Sigmoid colon (tissue), 7 donors: ENCODE measurements around the gene MLPH. TPM values are rescaled to one million over a fixed set of nuclear protein-coding genes. Genes with fewer than 3 reads are reported as not detected.
A peak's percentile ranks its signal among the peaks of the same experiment; 100 is the strongest.
"Not testable (repeated sequence)": the region's sequence is repeated elsewhere in the genome, so short reads cannot be mapped to it uniquely, and the experiment has no call there.

Source experiments
- DNase-seq: peaks from one replicate; pipeline ENCODE4 v3.0.0-alpha.2; 2019
- H3K27ac ChIP-seq, 4 donors: fragments of 200-600 bp; sonication (generic); one replicate each; pipeline ENCODE4 v1.5.1; 2016 to 2019; ENCODE audit warnings: mild to moderate bottlenecking in 1 of 4
- H3K27me3 ChIP-seq, 3 donors: fragments of 200-600 bp; sonication (generic); one replicate each; pipeline ENCODE4 v1.5.1; 2019; ENCODE audit warnings: mild to moderate bottlenecking in 1 of 3
- H3K36me3 ChIP-seq, 4 donors: fragments of 200-600 bp; sonication (generic); one replicate each; pipeline ENCODE4 v1.5.1; 2016 to 2019
- H3K4me1 ChIP-seq, 4 donors: fragments of 200-600 bp; sonication (generic); one replicate each; pipeline ENCODE4 v1.5.1; 2017 to 2019
- H3K4me3 ChIP-seq, 4 donors: fragments of 200-600 bp; sonication (generic); one replicate each; pipeline ENCODE4 v1.5.1; 2017 to 2019; ENCODE audit warnings: mild to moderate bottlenecking in 2 of 4, moderate library complexity in 1 of 4
- H3K9me3 ChIP-seq, 4 donors: fragments of 200-600 bp in 3 of 4; sonication (generic) in 3 of 4; one replicate each; pipeline versions ENCODE4 v1.5.1 to v1.6.1; 2013 to 2019
- CTCF ChIP-seq, 4 experiments: fragments of 450-650 bp in 3 of 4; fragments of 200-600 bp in 1 of 4; IDR thresholded peaks; one replicate each; pipeline ENCODE4 v1.5.1; 2016 to 2019; ENCODE audit warnings: antibody characterized with exemption in 4 of 4, mild to moderate bottlenecking in 3 of 4, moderate library complexity in 2 of 4
- EP300 ChIP-seq, 4 donors: sonication (generic); formaldehyde crosslinking; IDR thresholded peaks; one replicate each; pipeline ENCODE4 v1.6.1; 2017; ENCODE audit warnings: antibody characterized with exemption in 4 of 4
- POLR2A ChIP-seq, 2 donors: fragments of 450-650 bp; IDR thresholded peaks; one replicate each; pipeline ENCODE4 v1.6.1; 2016; ENCODE audit warnings: antibody characterized with exemption in 2 of 2, mild to moderate bottlenecking in 2 of 2, moderate library complexity in 2 of 2
- POLR2AphosphoS5 ChIP-seq, 4 donors: sonication (generic); formaldehyde crosslinking; IDR thresholded peaks; one replicate each; pipeline ENCODE4 v1.6.1; 2017; ENCODE audit warnings: antibody characterized with exemption in 4 of 4
- WGBS, 2 donors: extraction: QIAGEN DNeasy Blood & Tissue Kit; methylation state at CpG; one replicate each; pipeline ENCODE4 v1.1.7; 2013; 5-methylcytosine and 5-hydroxymethylcytosine counted together
- intact Hi-C: fragments of 100-400 bp; cut with DNase I; formaldehyde crosslinking; loops from one replicate; pipeline ENCODE4 v1.15.1; 2023
- polyA plus RNA-seq, 3 donors: library from polyadenylated mRNA; stranded (reverse); fragments of 200-250 nt; gene quantifications; one replicate each; pipeline ENCODE4 v1.2.3, GENCODE V29; 2013
- total RNA-seq, 4 donors: library from RNA; depleted of rRNA; stranded (reverse); fragments of >200 nt; gene quantifications; one replicate each; pipeline ENCODE4 v1.1.0, GENCODE V29; 2016
- donor health status: healthy with polysubstance abuse.
- donor health status: Bipolar disorder and iron deficiency.
- donor health status: healthy.

MLPH gene
- total and polyA plus RNA-seq, 7 donors: 1.8 to 79.3 (median 21.9) TPM

- no peaks in the 10 kb centered on the region for H3K27me3 ChIP-seq
These were observed 106.0 kb downstream of the MLPH start for GRCh38 chr2:237593036-237593435.

GRCh38 chr2:237593596-237594320 lies 106.7 kb downstream of the MLPH start:
- intact Hi-C loops: no loop called here
- Histone ChIP-seq H3K27ac (peak overlapping the region; percentile 77 to 85 (median 81)), H3K27me3 (no peaks in the 10 kb centered on the region), H3K36me3 (no peaks in the 10 kb centered on the region), H3K4me3 (no peak overlapping the region), H3K4me1 (peaks cover 0 to 38% (median 33%) of the 10 kb centered on the region in 4 donors), H3K9me3 (no peaks in the 10 kb centered on the region)
- 84 to 92% methylated on average over 17 of the region's 17 CpGs for WGBS, 2 donors
- no peak for DNase-seq
- no peak for TF ChIP-seq POLR2AphosphoS5 (IDR thresholded peaks at IDR 0.05)
- no peak for TF ChIP-seq POLR2A (IDR thresholded peaks at IDR 0.05)
- no peak for TF ChIP-seq EP300 (IDR thresholded peaks at IDR 0.05)
- TF ChIP-seq CTCF (IDR thresholded peaks at IDR 0.05): no peak

More at GRCh38 chr2:237593036-237593435, 106.0 kb downstream of the MLPH start:
- no peak for TF ChIP-seq CTCF (IDR thresholded peaks at IDR 0.05)
- no peak for TF ChIP-seq POLR2AphosphoS5 (IDR thresholded peaks at IDR 0.05)
- no peak for TF ChIP-seq POLR2A (IDR thresholded peaks at IDR 0.05)
- no peak for TF ChIP-seq EP300 (IDR thresholded peaks at IDR 0.05)
- Histone ChIP-seq H3K36me3 (no peaks in the 10 kb centered on the region), H3K4me1 (peaks cover 0 to 38% (median 33%) of the 10 kb centered on the region in 4 donors), H3K9me3 (no peaks in the 10 kb centered on the region), H3K27ac (peak overlapping the region; percentile 77 to 85 (median 81)), H3K4me3 (no peak overlapping the region)
- 92 to 94% methylated on average over 10 of the region's 10 CpGs for WGBS, 2 donors
- no peak for DNase-seq
- intact Hi-C loops: no loop called here

- Histone ChIP-seq H3K4me1 (peaks cover 0 to 44% (median 38%) of the 10 kb centered on the region in 4 donors), H3K27me3 (no peaks in the 10 kb centered on the region), H3K36me3 (no peaks in the 10 kb centered on the region), H3K9me3 (no peaks in the 10 kb centered on the region), H3K27ac (peak overlapping the region; percentile 77 to 85 (median 81)), H3K4me3 (no peak overlapping the region)
- TF ChIP-seq EP300 (IDR thresholded peaks at IDR 0.05) (peak in 1 of 4 donors; percentile 42), POLR2AphosphoS5 (IDR thresholded peaks at IDR 0.05) (no peak)
- intact Hi-C loops: no loop called here
- DNase-seq: no peak
- WGBS, 2 donors: 65 to 76% methylated on average over 5 of the region's 5 CpGs
These were observed 107.4 kb downstream of the MLPH start for GRCh38 chr2:237594514-237594871.

- intact Hi-C loops, DNase-seq, H3K9me3 ChIP-seq, H3K27me3 ChIP-seq, H3K4me3 ChIP-seq, H3K36me3 ChIP-seq: not testable (repeated sequence)
- Histone ChIP-seq H3K27ac (peak overlapping the region; percentile 77 to 85 (median 81)), H3K4me1 (peaks cover 0 to 48% (median 44%) of the 10 kb centered on the region in 4 donors)
- WGBS, 2 donors: 82 to 93% methylated on average over 5 of the region's 5 CpGs
These were observed 108.9 kb downstream of the MLPH start for GRCh38 chr2:237595829-237596519.

- DNase-seq: peak; percentile 12
- Histone ChIP-seq H3K27ac (no peak overlapping the region), H3K4me1 (peaks cover 0 to 48% (median 44%) of the 10 kb centered on the region in 4 donors), H3K36me3 (no peaks in the 10 kb centered on the region), H3K9me3 (no peaks in the 10 kb centered on the region), H3K27me3 (no peaks in the 10 kb centered on the region), H3K4me3 (no peak overlapping the region)
- TF ChIP-seq EP300 (IDR thresholded peaks at IDR 0.05) (no peak), POLR2AphosphoS5 (IDR thresholded peaks at IDR 0.05) (no peak), POLR2A (IDR thresholded peaks at IDR 0.05) (no peak), CTCF (IDR thresholded peaks at IDR 0.05) (no peak)
- intact Hi-C loops: no loop called here
- WGBS, 2 donors: 80 to 89% methylated on average over 13 of the region's 13 CpGs
These were observed 109.6 kb downstream of the MLPH start for GRCh38 chr2:237596520-237597195.
